ENCODE measurements around the gene COPS9. TPM values are rescaled to one million over a fixed set of nuclear protein-coding genes. Genes with fewer than 3 reads are reported as not detected.

Gene COPS9
- total RNA-seq, 2 donors from 2014 or later, result 232 to 243 TPM

- H3K4me3 ChIP-seq, result no peak overlapping the region
- DNase-seq (ENCODE audit: low spot score), result no peak
- H3K36me3 ChIP-seq, result no peaks in the 10 kb centered on the region
- H3K9me3 ChIP-seq, result no peaks in the 10 kb centered on the region
- H3K4me1 ChIP-seq, result no peaks in the 10 kb centered on the region
- peak; percentile 51 to 70 for TF ChIP-seq CTCF (IDR thresholded peaks at IDR 0.05)
- H3K27ac ChIP-seq, result no peak overlapping the region
- no peaks in the 10 kb centered on the region for H3K27me3 ChIP-seq
Measured at GRCh38 chr2:240149943-240150784, 14.1 kb upstream of the COPS9 start.

GRCh38 chr2:240147911-240148587 is 11.9 kb upstream of the COPS9 start:
- Histone ChIP-seq H3K36me3 (no peaks in the 10 kb centered on the region), H3K27ac (no peak overlapping the region), H3K4me1 (peaks cover 0 to 7% of the 10 kb centered on the region in 2 donors), H3K4me3 (no peak overlapping the region), H3K9me3 (no peaks in the 10 kb centered on the region), H3K27me3 (no peaks in the 10 kb centered on the region)
- no peak for TF ChIP-seq CTCF (IDR thresholded peaks at IDR 0.05)
- no peak for DNase-seq (ENCODE audit: low spot score)

GRCh38 chr2:240147382-240147781 is 11.3 kb upstream of the COPS9 start:
- TF ChIP-seq CTCF (IDR thresholded peaks at IDR 0.05), result no peak
- Histone ChIP-seq H3K9me3 (no peaks in the 10 kb centered on the region), H3K27ac (no peak overlapping the region), H3K27me3 (no peaks in the 10 kb centered on the region), H3K4me3 (no peak overlapping the region), H3K4me1 (peaks cover 0 to 7% of the 10 kb centered on the region in 2 donors), H3K36me3 (no peaks in the 10 kb centered on the region)
- no peak for DNase-seq (ENCODE audit: low spot score)

GRCh38 chr2:240146627-240147278 is 10.6 kb upstream of the COPS9 start:
- Histone ChIP-seq H3K27ac (no peak overlapping the region), H3K27me3 (no peaks in the 10 kb centered on the region), H3K36me3 (no peaks in the 10 kb centered on the region), H3K4me3 (no peak overlapping the region), H3K4me1 (peaks cover 0 to 7% of the 10 kb centered on the region in 2 donors), H3K9me3 (no peaks in the 10 kb centered on the region)
- no peak for DNase-seq (ENCODE audit: low spot score)
- TF ChIP-seq CTCF (IDR thresholded peaks at IDR 0.05), result no peak

- H3K36me3 ChIP-seq, result no peaks in the 10 kb centered on the region
- H3K27me3 ChIP-seq, result no peaks in the 10 kb centered on the region
- no peak for TF ChIP-seq CTCF (IDR thresholded peaks at IDR 0.05)
- no peak overlapping the region for H3K4me3 ChIP-seq
- H3K4me1 ChIP-seq, result peaks cover 0 to 7% of the 10 kb centered on the region in 2 donors
- no peaks in the 10 kb centered on the region for H3K9me3 ChIP-seq
- H3K27ac ChIP-seq, result no peak overlapping the region
- DNase-seq (ENCODE audit: low spot score), result no peak
Measured at GRCh38 chr2:240146141-240146561, 10.0 kb upstream of the COPS9 start.

Measured in right atrium auricular region (tissue), 2 donors.